RPMI7951 (cell line): ENCODE results near the gene HOXA5. TPM values are rescaled to one million over a fixed set of nuclear protein-coding genes. Genes with fewer than 3 reads are reported as not detected.
A peak's percentile ranks its signal among the peaks of the same experiment; 100 is the strongest.

Experiments used
- DNase-seq: peaks from one replicate; pipeline ENCODE4 v3.0.0-alpha.2; 2012; ENCODE audit warnings: low read depth
- total RNA-seq: library from RNA; depleted of rRNA; stranded (reverse); fragments of >200 nt; shearing (Covaris generic); gene quantifications from 2 replicates; pipeline ENCODE4 v1.2.3, GENCODE V29; 2014

HOXA5 gene
- total RNA-seq, 1 experiment from 2014 or later = 4.7 TPM

- DNase-seq = no peak
Observed at GRCh38 chr7:27119412-27119911, 24.0 kb downstream of the HOXA5 start.

- DNase-seq = no peak
Observed at GRCh38 chr7:27118580-27118979, 24.9 kb downstream of the HOXA5 start.

DNA sequence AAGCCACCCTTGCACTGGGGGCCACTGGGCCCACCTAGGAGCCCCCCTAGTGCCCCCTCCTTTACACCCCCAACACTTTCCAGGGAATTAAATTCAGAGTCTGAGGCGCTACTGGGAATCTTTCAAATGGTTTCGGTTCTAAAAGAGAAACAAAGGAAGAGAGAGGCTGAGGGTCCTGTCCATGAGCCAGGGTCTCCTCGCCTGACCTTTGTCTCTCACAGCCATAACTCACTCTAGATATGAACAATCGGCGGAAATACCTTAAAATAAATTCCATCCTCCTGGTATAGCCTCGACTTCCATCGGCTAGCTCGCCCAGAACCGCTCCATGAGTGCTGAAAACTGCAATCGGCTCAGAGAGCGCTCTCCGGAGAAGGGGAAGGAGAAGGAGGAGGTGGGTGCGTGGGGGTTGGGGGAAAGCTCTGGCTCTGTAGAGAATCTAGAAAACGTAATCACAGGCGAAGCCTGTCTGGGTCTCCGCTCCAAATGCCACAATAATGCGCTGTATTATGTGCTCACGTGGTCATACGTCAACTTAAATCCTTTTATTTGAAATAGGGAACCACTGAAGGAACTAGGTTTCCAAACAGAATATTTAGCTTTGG, 25.5 kb downstream of the HOXA5 start:
- no peak for DNase-seq

DNA sequence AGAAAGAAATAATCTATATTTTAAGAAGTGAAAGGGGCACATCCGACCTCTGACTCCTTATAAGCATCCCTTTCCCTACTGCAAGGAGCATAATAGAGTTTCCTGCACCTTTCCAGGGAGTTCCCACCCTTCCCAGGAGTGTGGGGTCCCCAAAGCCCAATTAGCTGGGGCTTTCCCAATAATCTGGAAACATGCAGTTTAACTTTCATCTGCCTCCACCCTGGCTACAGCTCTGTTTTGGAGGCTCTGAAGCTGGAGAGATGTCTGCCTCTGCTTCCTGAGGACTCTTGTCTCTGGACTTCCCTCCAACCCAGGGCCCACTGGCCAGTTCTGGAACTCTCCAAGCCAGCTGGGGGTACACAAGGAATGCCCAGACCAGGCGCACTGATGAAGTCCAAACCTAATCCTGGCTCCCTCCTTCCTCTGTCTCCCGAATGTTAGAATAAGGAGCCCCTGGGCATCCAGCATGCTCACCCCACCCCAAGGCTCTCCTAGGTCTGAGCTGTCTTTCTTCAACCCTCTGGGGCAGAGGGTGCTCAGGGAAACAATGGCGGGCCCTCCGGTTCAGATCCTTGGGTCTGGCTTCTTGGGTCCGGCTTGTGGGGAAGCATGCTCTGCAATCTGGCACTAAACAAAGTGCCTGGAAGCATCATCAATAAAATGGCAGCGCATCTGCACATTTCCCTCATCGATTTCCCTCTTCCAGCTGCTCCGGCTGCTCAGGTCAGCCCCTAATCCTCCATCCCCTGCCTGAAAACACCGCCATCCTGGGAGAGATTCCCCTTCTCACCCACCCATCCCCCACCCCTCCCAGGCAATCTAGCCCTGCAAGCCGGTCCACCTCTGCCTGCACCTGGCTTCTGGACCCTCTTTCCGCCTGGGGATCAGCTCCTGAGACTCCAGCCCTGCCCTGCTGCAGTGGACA, 26.3 kb downstream of the HOXA5 start:
- DNase-seq = no peak

DNA sequence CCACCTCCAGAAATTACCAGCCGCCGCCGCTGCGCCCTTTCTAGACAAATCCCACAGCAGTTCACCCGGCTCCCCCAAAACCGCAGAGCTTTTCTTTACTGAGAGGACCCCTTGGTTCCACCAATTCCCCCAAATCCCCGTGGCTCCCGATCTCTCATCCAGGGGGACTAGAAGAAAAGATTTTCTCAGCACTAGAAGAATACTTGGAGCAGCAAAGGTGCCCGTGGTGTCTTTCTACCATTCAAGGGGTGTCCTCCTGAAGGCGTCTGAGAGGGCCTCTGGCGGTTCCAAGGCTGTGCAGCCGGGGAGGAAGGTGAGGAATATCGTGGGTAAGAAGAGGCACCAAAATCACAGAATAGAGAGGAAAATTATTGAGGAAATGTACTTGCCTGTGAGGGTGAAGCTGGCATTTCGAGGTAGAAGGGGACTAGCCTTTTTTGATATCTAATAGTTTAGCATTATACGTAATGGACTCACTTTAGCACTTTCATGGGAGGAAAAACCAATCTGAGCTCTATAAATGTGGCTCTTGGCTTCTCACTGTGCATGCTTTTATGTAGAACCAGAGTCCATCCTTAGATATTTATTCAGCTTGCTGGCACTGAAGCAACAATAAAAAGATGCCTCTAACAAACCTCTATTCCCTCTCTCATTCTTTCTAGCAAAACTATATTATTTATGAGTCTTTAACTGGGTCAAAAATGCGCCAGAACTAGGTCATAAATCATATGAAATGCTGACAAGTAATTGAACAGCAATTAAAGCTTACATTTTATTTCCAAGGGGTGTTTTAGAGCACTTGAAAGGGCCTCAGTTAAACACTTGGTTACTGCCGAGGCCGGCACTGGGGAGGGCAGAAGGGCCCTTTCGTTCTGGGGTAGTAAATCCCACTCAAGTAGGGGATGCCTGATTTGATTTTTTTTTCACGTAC, 27.2 kb downstream of the HOXA5 start:
- no peak for DNase-seq

- peak; percentile 41 for DNase-seq
Observed at GRCh38 chr7:27115221-27116026, 28.1 kb downstream of the HOXA5 start.

- DNase-seq = no peak
Observed at GRCh38 chr7:27114881-27115220, 28.6 kb downstream of the HOXA5 start.

DNA sequence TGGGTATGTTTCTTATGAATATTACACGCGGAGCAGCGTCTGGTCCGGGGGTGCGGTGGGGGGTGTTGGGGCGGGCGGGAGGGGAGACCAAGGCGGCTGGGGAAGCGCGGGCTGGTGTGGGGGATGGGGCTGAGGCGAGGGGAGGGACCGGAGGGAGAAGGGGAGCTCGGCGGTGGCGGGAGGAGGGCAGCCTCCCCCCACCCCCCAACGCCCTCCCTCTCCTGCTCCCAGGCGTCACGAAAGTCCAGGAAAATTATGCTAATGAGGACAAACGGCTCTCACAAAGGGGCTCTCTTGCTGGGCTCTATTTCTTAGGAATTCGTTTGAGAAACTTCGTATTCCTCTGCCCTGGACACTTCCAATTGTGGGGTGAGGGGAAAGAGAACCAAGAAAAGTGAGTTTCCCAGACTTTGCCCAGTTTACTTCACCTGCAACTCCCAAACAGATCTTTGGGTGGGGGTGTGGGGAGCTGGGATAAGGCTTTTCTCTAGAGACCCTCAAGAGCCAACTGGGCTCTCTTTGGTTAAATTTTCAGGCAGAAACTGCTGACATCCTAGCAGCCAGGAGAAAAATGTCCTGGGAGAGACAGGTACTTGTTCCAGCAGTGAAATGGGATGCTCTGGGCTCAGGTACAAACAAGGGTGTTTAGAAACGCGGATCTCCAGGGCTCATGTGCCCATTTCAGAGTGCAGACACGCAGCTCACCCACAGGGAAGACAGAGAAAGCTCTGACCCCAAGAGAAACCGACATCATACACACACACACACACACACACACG, 29.3 kb downstream of the HOXA5 start:
- DNase-seq = peak; percentile 69

DNA sequence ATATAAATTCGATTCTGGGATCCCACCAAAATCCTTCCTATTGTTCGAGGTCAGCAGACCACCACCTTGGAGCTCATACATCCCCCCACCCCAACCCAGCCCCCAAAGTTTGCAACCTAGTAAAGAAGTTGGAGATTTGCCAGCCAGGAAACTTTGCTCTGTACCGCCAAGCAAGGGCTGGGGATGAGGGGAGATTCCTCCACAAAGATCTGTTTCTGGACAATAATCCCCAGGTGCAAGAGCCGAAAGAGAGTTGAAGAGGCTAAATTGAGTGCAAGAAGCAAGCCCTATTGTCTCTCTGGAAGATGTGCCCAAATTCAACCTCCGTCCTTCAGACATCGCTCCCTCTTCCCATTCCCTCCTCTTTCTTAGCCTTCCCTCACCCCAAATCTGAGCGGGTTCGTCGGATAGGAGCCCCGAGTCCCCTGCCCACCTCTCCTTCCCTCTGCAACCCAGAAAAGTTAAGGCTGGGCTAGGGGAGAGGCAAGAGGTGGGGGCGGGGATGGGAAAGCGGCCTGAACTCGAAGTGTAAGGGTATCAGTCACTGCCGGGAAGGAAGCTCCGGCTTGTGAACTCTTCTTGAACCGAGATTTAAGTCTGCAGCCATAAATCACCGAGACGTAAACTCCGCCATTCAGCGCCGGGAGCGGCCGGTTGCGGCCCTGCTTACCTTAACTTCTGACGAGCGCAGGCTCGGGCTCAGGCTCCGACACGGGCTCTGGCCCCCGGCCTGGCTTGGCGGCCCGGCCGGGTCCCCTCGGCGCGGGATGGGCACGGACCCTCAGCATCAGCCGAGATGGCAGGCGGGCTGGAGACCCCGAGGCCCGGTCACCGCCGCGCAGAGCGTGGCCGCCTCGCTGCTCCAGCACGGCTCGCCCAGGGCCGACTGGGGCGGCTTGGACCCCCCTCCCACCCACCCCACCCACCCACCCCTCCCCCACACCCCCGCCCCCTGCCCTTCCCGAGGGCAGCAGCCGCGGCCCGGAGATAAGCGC, 30.2 kb downstream of the HOXA5 start:
- DNase-seq = peak; percentile 90

GRCh38 chr7:27112361-27112760, 31.1 kb downstream of the HOXA5 start:
- no peak for DNase-seq

DNA sequence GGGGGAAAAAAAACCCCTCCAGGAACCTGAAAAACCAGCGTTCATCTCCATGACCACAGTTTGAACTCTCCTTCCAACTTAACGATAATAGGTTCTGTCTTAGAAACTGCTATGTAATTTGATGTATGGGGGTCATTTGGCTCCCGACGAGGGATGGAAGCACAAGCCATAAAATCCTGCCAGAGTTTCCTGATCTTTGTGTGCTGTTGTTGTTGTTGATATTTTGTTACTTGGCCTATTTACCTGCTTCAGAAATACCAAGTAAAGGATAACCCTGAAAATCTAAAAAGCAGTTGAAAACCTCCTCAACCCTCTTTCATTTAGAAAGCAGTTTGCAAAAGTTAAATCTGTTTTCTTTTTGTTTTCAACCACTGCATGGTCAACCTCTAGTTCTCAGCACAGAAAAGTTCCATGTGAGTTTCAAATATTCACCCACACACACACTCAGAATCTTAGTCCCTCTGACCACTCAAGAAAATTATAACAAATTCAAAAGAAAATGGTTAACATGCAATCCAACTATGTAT, 31.7 kb downstream of the HOXA5 start:
- peak; percentile 18 for DNase-seq

DNA sequence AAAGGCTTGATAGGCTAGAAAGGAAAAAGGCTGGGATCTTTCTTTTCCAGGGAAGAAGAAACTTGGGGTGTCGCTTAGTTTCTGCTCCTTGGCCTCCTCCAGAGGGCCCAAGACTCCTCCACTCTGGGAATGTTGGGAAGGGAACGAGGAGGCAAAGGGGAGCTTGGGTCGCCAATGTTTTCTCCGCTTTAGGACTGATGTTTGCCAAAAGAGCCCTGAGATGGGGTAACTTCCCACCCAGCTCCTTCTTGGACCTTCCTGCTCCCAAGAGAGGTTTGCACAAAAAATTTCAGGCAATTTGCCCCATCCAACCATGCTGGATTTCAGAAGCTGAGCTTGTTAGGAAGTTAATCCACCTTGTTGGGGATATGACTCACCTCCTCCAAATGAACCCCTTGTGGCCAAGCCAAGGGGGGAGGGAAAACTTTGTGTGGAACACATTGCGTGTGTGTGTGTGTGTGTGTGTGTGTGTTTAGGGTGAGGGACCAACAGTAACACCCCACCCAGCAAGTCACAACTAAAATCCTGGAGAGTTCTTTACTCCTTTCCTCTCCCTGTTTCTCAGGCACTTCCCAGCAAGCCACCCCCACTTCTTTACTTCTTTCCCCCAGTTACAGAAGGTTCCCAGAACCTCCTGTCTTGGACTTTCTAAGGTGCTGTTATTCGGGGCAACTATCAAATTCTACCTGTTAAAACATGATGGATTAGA, 32.3 kb downstream of the HOXA5 start:
- DNase-seq = peak; percentile 91

DNA sequence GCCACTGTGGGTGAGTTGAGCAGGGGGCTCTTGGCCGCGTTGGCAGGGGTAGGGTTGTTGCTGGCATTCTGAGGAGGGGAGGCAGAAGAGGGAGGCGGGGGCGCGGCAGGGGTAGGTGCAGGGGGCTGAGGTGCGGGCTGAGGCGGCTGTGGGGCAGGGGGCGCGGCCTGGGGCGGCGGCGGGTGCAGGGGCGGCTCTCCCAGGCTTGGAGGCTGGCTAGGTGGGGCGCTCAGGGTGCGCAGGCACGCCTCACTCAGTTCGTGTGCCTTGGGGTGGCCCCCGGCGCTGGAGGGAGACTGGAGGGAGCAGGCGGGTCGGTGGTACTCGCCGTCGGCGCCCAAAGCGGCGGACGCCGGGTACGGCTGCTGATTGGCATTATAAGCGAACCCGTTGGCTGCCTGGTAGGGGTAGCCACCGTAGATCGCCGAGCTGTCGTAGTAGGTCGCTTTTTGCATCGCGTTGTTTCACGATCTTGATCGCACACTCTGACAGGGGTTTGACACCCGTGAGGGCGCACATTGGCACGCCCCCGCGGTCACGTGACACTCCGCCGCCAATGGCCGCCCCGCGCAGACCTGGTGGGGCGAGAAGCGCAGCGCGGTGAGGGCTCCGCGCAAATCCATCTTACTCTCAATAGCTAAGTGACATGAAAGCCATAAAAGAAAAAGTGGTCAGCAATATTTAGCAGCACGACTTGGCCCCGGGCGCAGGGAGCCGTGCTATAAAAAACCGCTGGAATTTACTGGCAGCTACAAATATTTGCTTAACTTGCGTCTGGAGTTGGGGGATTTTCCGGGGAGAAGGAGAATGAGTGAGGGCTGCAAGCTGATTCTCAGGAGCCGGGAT, 33.1 kb downstream of the HOXA5 start:
- DNase-seq = peak; percentile 96

DNA sequence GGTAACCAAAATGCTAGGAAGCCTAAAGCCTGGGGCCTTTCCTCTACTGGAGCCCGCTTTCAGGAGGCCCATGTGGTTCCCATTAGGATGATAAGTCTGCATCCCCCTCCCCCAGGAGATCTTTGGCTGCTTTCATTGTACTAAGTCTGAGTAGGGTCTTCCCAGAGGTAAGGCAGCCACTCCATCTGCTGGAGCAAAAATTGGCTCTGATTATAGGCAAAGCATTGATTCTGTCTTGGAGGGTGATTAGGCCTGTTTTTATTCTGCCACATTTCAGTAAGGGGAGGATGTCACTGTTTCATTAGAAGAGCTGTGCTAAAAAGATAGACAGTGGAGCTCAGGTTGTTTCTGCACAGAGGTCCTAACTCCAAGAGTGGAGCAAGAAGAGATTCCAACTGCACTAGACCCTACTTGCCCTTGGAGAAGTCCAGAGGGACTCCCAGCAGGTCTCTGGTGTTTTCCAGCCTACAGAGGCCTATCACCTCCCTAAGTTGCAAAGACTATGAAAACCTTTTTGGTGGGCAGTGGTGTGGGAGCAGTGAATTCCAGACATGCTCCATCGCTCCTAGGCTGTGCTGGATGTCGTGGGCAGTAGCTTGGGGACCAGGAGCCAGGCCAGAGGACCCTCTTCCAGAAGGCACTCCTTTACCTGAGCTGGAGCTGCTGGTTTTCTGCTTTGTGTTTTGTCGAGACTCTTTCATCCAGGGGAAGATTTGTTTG, 33.9 kb downstream of the HOXA5 start:
- DNase-seq = no peak

DNA sequence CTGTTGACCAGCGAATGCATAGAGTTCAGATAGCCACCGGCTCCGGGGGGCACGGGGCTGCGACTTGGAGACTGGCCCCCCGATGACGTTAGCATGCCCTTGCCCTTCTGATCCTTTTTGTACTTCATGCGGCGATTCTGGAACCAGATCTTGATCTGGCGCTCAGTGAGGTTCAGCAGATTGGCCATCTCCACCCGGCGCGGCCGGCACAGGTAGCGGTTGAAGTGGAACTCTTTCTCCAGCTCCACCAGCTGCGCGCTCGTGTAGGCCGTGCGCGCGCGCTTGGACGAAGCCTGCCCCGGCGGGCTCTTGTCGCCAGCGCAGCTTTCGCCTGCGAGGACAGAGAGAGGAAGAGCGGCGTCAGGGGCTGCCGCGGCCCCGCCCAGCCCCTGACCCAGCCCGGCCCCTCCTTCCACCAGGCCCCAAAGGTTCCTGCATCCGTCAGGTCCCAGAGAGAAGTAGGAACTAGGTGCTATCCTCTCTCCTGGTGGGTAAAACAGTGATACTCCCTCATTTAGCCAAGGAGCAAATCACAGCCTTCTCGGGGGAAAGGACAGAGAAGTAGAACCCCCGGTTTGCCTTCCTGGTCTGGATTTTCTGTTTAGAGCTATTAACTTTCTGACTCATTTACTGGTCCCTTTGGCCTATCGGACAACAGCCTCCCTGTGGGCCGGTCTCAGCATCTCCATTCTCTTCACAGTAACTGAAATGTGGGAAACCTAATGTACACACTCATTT, 34.9 kb downstream of the HOXA5 start:
- DNase-seq = no peak
